GM19238 (cell line): ENCODE results near the gene CEP152.
"Not testable (repeated sequence)": the region's sequence is repeated elsewhere in the genome, so short reads cannot be mapped to it uniquely, and the experiment has no call there.

Source experiments
- DNase-seq: peaks from one replicate; pipeline ENCODE4 v3.0.0; 2011; ENCODE audit warnings: low spot score; ENCODE audit not compliant: insufficient read length

The CEP152 gene

GRCh38 chr15:48810414-48811324 lies at the start of gene CEP152:
TSS of gene CEP152 (minus strand) at chr15:48811069. CDS start at chr15:48805649, 5,420 bp downstream.
- DNase-seq, result peak; percentile 77

GRCh38 chr15:48859426-48859825 lies 48.6 kb upstream of the CEP152 start:
- no peak for DNase-seq

- no peak for DNase-seq
Measured at GRCh38 chr15:48858401-48858800, 47.5 kb upstream of the CEP152 start.

- DNase-seq, result no peak
Measured at GRCh38 chr15:48856942-48857341, 46.1 kb upstream of the CEP152 start.

- DNase-seq, result no peak
Measured at GRCh38 chr15:48855501-48856440, 44.9 kb upstream of the CEP152 start.

- not testable (repeated sequence) for DNase-seq
Measured at GRCh38 chr15:48854434-48854833, 43.6 kb upstream of the CEP152 start.

GRCh38 chr15:48851956-48852355 lies 41.1 kb upstream of the CEP152 start:
- DNase-seq, result no peak

- DNase-seq, result no peak
Measured at GRCh38 chr15:48850648-48851047, 39.8 kb upstream of the CEP152 start.

- DNase-seq, result no peak
Measured at GRCh38 chr15:48845123-48845522, 34.3 kb upstream of the CEP152 start.

GRCh38 chr15:48842501-48842900 lies 31.6 kb upstream of the CEP152 start:
- DNase-seq, result no peak

GRCh38 chr15:48834756-48835155 lies 23.9 kb upstream of the CEP152 start:
- no peak for DNase-seq

GRCh38 chr15:48833526-48834239 lies 22.8 kb upstream of the CEP152 start:
- DNase-seq, result no peak

- no peak for DNase-seq
Measured at GRCh38 chr15:48832648-48833047, 21.8 kb upstream of the CEP152 start.

GRCh38 chr15:48828906-48829305 lies 18.0 kb upstream of the CEP152 start:
- DNase-seq, result no peak

GRCh38 chr15:48828471-48828870 lies 17.6 kb upstream of the CEP152 start:
- no peak for DNase-seq

GRCh38 chr15:48825075-48825474 lies 14.2 kb upstream of the CEP152 start:
- DNase-seq, result no peak

- DNase-seq, result no peak
Measured at GRCh38 chr15:48823706-48824105, 12.8 kb upstream of the CEP152 start.

GRCh38 chr15:48823237-48823636 lies 12.4 kb upstream of the CEP152 start:
- no peak for DNase-seq

- no peak for DNase-seq
Measured at GRCh38 chr15:48814286-48814685, 3.4 kb upstream of the CEP152 start.

- DNase-seq, result no peak
Measured at GRCh38 chr15:48811325-48811958, 573 bp upstream of the CEP152 start.

- no peak for DNase-seq
Measured at GRCh38 chr15:48806151-48806550, 4.7 kb downstream of the CEP152 start.
